Measurements from ENCODE around the gene TIMM29. TPM values are rescaled to one million over a fixed set of nuclear protein-coding genes. Genes with fewer than 3 reads are reported as not detected.

The TIMM29 gene
- total RNA-seq, 4 donors from 2014 or later, result 37.6 to 51.1 (median 40.9) TPM

DNA sequence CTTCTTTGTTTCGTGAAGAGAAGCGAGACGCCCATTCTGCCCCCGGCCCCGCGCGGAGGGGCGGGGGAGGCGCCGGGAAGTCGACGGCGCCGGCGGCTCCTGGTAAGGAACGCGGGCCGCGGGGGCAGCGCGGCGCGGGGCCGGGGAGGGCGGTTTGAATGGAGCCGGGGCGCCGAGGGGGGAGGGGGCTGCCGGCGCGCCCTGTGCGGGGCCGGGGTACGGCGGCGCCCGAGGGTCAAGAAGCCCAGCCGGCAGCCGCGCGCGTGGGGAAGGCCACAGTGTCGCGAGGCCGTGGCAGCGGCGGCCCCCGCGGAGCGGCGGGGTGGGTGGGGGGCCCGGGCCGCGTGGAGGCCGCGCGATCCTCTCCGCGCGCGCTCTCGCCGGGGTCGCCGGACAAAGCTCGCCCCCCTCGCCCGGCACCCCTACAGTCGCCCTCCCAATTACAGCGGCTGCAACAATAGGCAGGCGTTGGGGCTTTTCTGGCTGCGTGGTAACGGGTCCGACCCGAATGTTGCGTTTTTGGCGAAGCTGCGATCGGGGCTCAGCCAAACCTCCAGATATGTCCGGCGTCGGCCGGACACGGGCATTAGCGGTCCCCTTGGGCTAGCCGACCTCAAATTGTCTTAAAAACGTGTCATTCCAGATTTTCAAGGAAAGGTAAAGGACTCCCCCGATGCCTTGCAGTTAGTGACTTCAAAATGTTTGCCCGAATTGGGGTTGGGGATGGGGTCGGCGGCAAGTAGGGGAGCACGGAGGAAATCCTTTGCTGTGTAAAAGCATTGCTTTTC lies 32.7 kb downstream of the TIMM29 start:
- TF ChIP-seq EP300 (IDR thresholded peaks at IDR 0.05), result no peak
- no peak for TF ChIP-seq CTCF (IDR thresholded peaks at IDR 0.05)
- no peak for TF ChIP-seq POLR2A (IDR thresholded peaks at IDR 0.05)
- no peak for TF ChIP-seq POLR2AphosphoS5 (IDR thresholded peaks at IDR 0.05)
- Histone ChIP-seq H3K9me3 (no peaks in the 10 kb centered on the region), H3K36me3 (no peaks in the 10 kb centered on the region), H3K27me3 (no peaks in the 10 kb centered on the region), H3K27ac (peak overlapping the region; percentile 30 to 97 (median 90)), H3K4me1 (peaks cover 0 to 35% (median 14%) of the 10 kb centered on the region in 3 donors), H3K4me3 (peak overlapping the region; percentile 68 to 97)
- 0% methylated on average over 4 to 5 of the region's 92 CpGs for WGBS, 2 donors (ENCODE audit: low coverage in 1 of 2)
- peak; percentile 57 for ATAC-seq

DNA sequence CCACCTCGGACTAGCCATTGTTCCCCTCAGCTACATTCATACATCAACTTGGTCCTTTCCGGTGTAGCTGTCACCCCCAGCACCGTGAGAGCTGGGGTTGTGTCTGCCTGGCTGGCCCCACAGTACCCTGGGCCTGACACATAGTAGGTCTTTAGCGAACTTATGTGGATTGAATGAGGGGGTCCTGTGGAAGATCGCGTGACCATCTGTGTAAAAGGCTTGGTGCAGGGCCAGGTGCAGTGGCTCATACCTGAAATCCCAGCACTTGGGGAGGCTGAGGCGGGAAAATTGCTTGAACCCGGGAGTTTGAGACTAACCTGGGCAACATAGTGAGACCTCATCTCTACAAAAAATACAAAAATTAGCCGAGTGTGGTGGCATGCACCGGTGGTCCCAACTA lies 34.3 kb downstream of the TIMM29 start:
- no peak for TF ChIP-seq EP300 (IDR thresholded peaks at IDR 0.05)
- TF ChIP-seq POLR2A (IDR thresholded peaks at IDR 0.05), result no peak
- no peak for TF ChIP-seq CTCF (IDR thresholded peaks at IDR 0.05)
- TF ChIP-seq POLR2AphosphoS5 (IDR thresholded peaks at IDR 0.05), result no peak
- no peak for ATAC-seq
- Histone ChIP-seq H3K36me3 (no peaks in the 10 kb centered on the region), H3K4me1 (peaks cover 0 to 35% (median 14%) of the 10 kb centered on the region in 3 donors), H3K27ac (no peak overlapping the region), H3K4me3 (no peak overlapping the region), H3K27me3 (no peaks in the 10 kb centered on the region), H3K9me3 (no peaks in the 10 kb centered on the region)
- 86 to 100% methylated on average over 1 of the region's 10 CpGs for WGBS, 2 donors (ENCODE audit: low coverage in 1 of 2)

DNA sequence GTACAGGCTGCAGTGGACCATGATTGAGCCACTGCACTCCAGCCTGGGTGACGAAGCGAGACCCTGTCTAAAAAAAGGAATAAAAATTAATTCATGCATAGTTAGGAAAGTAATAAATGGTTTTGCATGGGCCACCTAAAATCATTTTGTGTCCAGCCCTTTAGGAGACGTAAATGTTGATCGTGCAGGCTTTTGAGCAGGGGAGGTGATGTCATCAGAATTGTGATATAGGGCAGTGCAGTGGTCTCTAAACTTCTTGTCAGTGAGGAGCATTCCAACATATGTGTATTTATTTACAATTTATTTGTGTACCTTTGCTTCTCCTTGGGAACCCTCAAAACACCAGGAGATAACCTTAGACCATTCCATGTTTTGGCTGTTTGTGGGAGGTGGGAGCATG lies 35.3 kb downstream of the TIMM29 start:
- no peak for ATAC-seq
- no peak for TF ChIP-seq EP300 (IDR thresholded peaks at IDR 0.05)
- TF ChIP-seq CTCF (IDR thresholded peaks at IDR 0.05), result no peak
- no peak for TF ChIP-seq POLR2A (IDR thresholded peaks at IDR 0.05)
- no peak for TF ChIP-seq POLR2AphosphoS5 (IDR thresholded peaks at IDR 0.05)
- Histone ChIP-seq H3K36me3 (no peaks in the 10 kb centered on the region), H3K27me3 (no peaks in the 10 kb centered on the region), H3K9me3 (no peaks in the 10 kb centered on the region), H3K27ac (no peak overlapping the region), H3K4me3 (no peak overlapping the region), H3K4me1 (peaks cover 0 to 40% (median 14%) of the 10 kb centered on the region in 3 donors)
- 50 to 82% methylated on average over 2 to 4 of the region's 4 CpGs for WGBS, 2 donors (ENCODE audit: low coverage in 1 of 2)

DNA sequence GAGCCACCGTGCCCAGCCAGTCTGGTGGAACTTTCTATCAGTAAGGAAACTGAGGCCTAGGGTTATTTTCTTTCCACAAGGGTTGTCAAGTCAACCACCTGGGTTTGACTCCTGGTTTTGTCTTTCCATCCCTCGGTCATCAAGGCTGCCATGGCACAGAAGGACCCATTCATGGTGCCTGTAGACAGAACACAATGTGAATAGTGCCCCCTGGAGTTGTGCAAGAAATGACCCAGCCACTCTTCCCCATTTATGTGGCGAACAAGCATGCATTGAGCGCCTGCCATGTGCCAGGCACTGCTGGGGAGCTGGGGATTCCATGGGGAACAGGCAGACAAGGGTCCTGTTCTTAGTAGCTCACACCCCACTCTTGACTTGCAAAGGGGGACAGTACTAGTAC lies 36.3 kb downstream of the TIMM29 start:
- 100% methylated on average over 1 of the region's 4 CpGs; no CpG with 5 or more reads in 1 of the 2 donors for WGBS, 2 donors (ENCODE audit: low coverage in 1 of 2)
- no peaks in the 10 kb centered on the region for H3K9me3 ChIP-seq
- no peak overlapping the region for H3K4me3 ChIP-seq
- H3K4me1 ChIP-seq, result peaks cover 0 to 39% (median 10%) of the 10 kb centered on the region in 3 donors
- no peak overlapping the region for H3K27ac ChIP-seq
- ATAC-seq, result no peak
- no peaks in the 10 kb centered on the region for H3K27me3 ChIP-seq
- H3K36me3 ChIP-seq, result no peaks in the 10 kb centered on the region
- TF ChIP-seq EP300 (IDR thresholded peaks at IDR 0.05) (no peak), POLR2AphosphoS5 (IDR thresholded peaks at IDR 0.05) (no peak), CTCF (IDR thresholded peaks at IDR 0.05) (no peak), POLR2A (IDR thresholded peaks at IDR 0.05) (no peak)

- no peak overlapping the region for H3K4me3 ChIP-seq
- 77 to 83% methylated on average over 5 to 6 of the region's 6 CpGs for WGBS, 2 donors (ENCODE audit: low coverage in 1 of 2)
- no peaks in the 10 kb centered on the region for H3K9me3 ChIP-seq
- no peak for TF ChIP-seq CTCF (IDR thresholded peaks at IDR 0.05)
- peaks cover 0 to 37% (median 8%) of the 10 kb centered on the region in 3 donors for H3K4me1 ChIP-seq
- no peaks in the 10 kb centered on the region for H3K27me3 ChIP-seq
- ATAC-seq, result no peak
- no peaks in the 10 kb centered on the region for H3K36me3 ChIP-seq
- no peak overlapping the region for H3K27ac ChIP-seq
These were observed 36.8 kb downstream of the TIMM29 start for GRCh38 chr19:10965398-10965797.
